K562 (cell line): ENCODE data around the gene ARPC1A. TPM values are rescaled to one million over a fixed set of nuclear protein-coding genes. Genes with fewer than 3 reads are reported as not detected.
A peak's percentile ranks its signal among the peaks of the same experiment; 100 is the strongest.

ENCODE experiments used
- BRD9 ChIP-seq: fragments of 450-650 bp; IDR thresholded peaks from 2 replicates; pipeline ENCODE4 v1.6.1; 2018; ENCODE audit warnings: low read depth; ENCODE audit not compliant: partially characterized antibody
- CBX2 ChIP-seq: fragments of 200-600 bp; sonication (generic); IDR thresholded peaks from one replicate; pipeline ENCODE4 v1.6.1; 2012; ENCODE audit warnings: mild to moderate bottlenecking, low read length, inconsistent platforms; ENCODE audit not compliant: insufficient read depth, poor library complexity, severe bottlenecking
- CTCFL ChIP-seq: IDR thresholded peaks from 2 replicates; pipeline ENCODE4 v1.6.1; 2011; ENCODE audit warnings: borderline replicate concordance, low read depth, mild to moderate bottlenecking, moderate library complexity, low read length; ENCODE audit not compliant: insufficient read depth, poor library complexity, severe bottlenecking
- CUX1 ChIP-seq: fragments of 200-800 bp; sonication (Bioruptor generic); IDR thresholded peaks from 2 replicates; pipeline ENCODE4 v1.6.1; 2016; ENCODE audit warnings: missing genetic modification characterization, missing compliant biosample characterization
- GTF2A2 ChIP-seq: IDR thresholded peaks from 2 replicates; pipeline ENCODE4 v1.6.1; 2016; ENCODE audit warnings: mild to moderate bottlenecking, missing genetic modification characterization, missing compliant biosample characterization
- HDAC8 ChIP-seq: fragments of 450-650 bp; IDR thresholded peaks from 2 replicates; pipeline ENCODE4 v1.6.1; 2016; ENCODE audit warnings: mild to moderate bottlenecking, missing genetic modification characterization, moderate library complexity, missing compliant biosample characterization
- HIVEP1 ChIP-seq: fragments of 250-450 bp; sonication (Bioruptor Pico); IDR thresholded peaks from 2 replicates; pipeline ENCODE4 v1.4.0; 2020; ENCODE audit warnings: mild to moderate bottlenecking
- HMGN3 ChIP-seq: IDR thresholded peaks from 2 replicates; pipeline ENCODE4 v1.6.1; 2011; ENCODE audit warnings: borderline replicate concordance, low read depth, mild to moderate bottlenecking, mixed read lengths, low read length; ENCODE audit not compliant: insufficient read length; ENCODE audit errors: extremely low read depth
- MAFG ChIP-seq: fragments of 450-650 bp; conservative IDR thresholded peaks from 2 replicates; pipeline ENCODE4 v1.6.1; 2016; ENCODE audit warnings: missing genetic modification characterization, missing compliant biosample characterization
- MCM7 ChIP-seq, 2 experiments: fragments of 450-650 bp; IDR thresholded peaks; 2 replicates each; pipeline ENCODE4 v1.6.1; 2016 to 2018
- SIX5 ChIP-seq, 2 experiments: IDR thresholded peaks; 2 replicates each; pipeline ENCODE4 v1.6.1; 2011; ENCODE audit warnings: low read length in 2 of 2, borderline replicate concordance in 1 of 2, low read depth in 1 of 2, mild to moderate bottlenecking in 1 of 2, moderate library complexity in 1 of 2; ENCODE audit not compliant: insufficient read depth in 1 of 2
- SMARCA5 ChIP-seq: fragments of 450-650 bp; IDR thresholded peaks from 2 replicates; pipeline ENCODE4 v1.6.1; 2016
- TCF3 ChIP-seq: sonication (generic); formaldehyde crosslinking; IDR thresholded peaks from 2 replicates; pipeline ENCODE4 v1.4.0; 2020; ENCODE audit warnings: mild to moderate bottlenecking, missing genetic modification reagents
- USF1 ChIP-seq: sonication (generic); formaldehyde crosslinking; IDR thresholded peaks from 2 replicates; pipeline ENCODE4 v1.9.0; 2022; ENCODE audit warnings: mild to moderate bottlenecking, missing genetic modification reagents
- WHSC1 ChIP-seq: IDR thresholded peaks from one replicate; pipeline ENCODE4 v1.6.1; 2012; ENCODE audit warnings: low read length, control low read depth, inconsistent platforms
- ZNF41 ChIP-seq: fragments of 250-450 bp; sonication (Bioruptor Pico); conservative IDR thresholded peaks from 2 replicates; pipeline ENCODE4 v1.4.0; 2020; ENCODE audit warnings: mild to moderate bottlenecking
- ZNF512 ChIP-seq: IDR thresholded peaks from 2 replicates; pipeline ENCODE4 v1.6.1; 2016; ENCODE audit warnings: missing genetic modification characterization, missing compliant biosample characterization
- polyA plus RNA-seq, 8 experiments: library from polyadenylated mRNA; depleted of rRNA in 4 of 8; stranded (reverse) in 5 of 8; unstranded in 3 of 8; fragments of >200 nt; fragmentation: Nextera tagmentation in 2 of 8; fragmentation: Illumina TruSeq in 1 of 8; extraction: Ambion mirVana in 2 of 8; extraction: Trizol in 1 of 8; gene quantifications; 2 replicates each; pipeline versions ENCODE4 v1.2.1 to v1.2.3, GENCODE V29; 2011 to 2014; ENCODE audit warnings: inconsistent platforms in 1 of 8, missing spikeins in 1 of 8
- total RNA-seq, 7 experiments: library from RNA; depleted of rRNA in 6 of 7; stranded (reverse); fragments of >200 nt in 6 of 7; fragmentation: Illumina TruSeq in 2 of 7; extraction: Trizol in 2 of 7; gene quantifications; 2 replicates each; pipeline versions ENCODE4 v1.2.1 to v1.2.3, GENCODE V29; 2011 to 2021; ENCODE audit warnings: low replicate concordance in 1 of 7

Gene ARPC1A
- total and polyA plus RNA-seq, 9 of the 15 experiments (the other 6 are each of a cell fraction or from before 2014, with no cell fraction given): 39.5 to 151 (median 86.1) TPM

GRCh38 chr7:99408379-99409191, 82.9 kb downstream of the ARPC1A start, which contains the start of the genes BUD31 and PDAP1 (continued):
- TF ChIP-seq CUX1 (no peak), MCM7 (IDR thresholded peaks at IDR 0.05) (no peak), HIVEP1 (CRISPR knock-in tag) (0 out of 2 replicates have a peak, but pooled peaks have one; percentile 2), CBX2 (no peak), USF1 (CRISPR knock-in tag) (no peak), HDAC8 (tag) (peak; percentile 83), WHSC1 (no peak), SMARCA5 (no peak), MAFG (tag) (no peak), HMGN3 (peak; percentile 88), ZNF41 (CRISPR knock-in tag) (no peak; the same call in 1 of the 2 replicates), ZNF512 (tag) (no peak), SIX5 (IDR thresholded peaks at IDR 0.05; ENCODE audit: borderline replicate concordance in 1 of 2, insufficient read depth in 1 of 2, low read depth in 1 of 2, low read length in 2 of 2) (0 out of 4 replicates have a peak, but pooled peaks of 1 of the 2 experiments have one; percentile 12), GTF2A2 (tag) (no peak), BRD9 (no peak), CTCFL (no peak), TCF3 (CRISPR knock-in tag) (peak; percentile 54; the same call in 1 of the 2 replicates)
